Type B pancreatic cell (in vitro differentiated cells): ENCODE measurements around the gene ADAMTSL1. TPM values are rescaled to one million over a fixed set of nuclear protein-coding genes. Genes with fewer than 3 reads are reported as not detected.

Experiments used
- DNase-seq: peaks from one replicate; pipeline ENCODE4 v3.0.0; 2021; ENCODE audit warnings: mixed read lengths; ENCODE audit not compliant: unreplicated experiment; ENCODE audit errors: extremely low spot score
- H3K27ac Mint-ChIP-seq: 2 replicates; pipeline ENCODE4 v1.8.0; 2021; ENCODE audit warnings: mild to moderate bottlenecking, mixed read lengths
- H3K27me3 Mint-ChIP-seq: 2 replicates; pipeline ENCODE4 v1.8.0; 2021; ENCODE audit warnings: mixed read lengths
- H3K36me3 Mint-ChIP-seq: 2 replicates; pipeline ENCODE4 v1.8.0; 2021; ENCODE audit warnings: mixed read lengths
- H3K4me1 Mint-ChIP-seq: one replicate; pipeline ENCODE4 v1.8.0; 2021; ENCODE audit warnings: mixed read lengths; ENCODE audit not compliant: unreplicated experiment
- H3K4me3 Mint-ChIP-seq: 2 replicates; pipeline ENCODE4 v1.8.0; 2021; ENCODE audit warnings: mild to moderate bottlenecking, mixed read lengths
- H3K9me3 Mint-ChIP-seq: 2 replicates; pipeline ENCODE4 v1.8.0; 2021; ENCODE audit warnings: mixed read lengths
- total RNA-seq: library from RNA; stranded (reverse); gene quantifications from 2 replicates; pipeline ENCODE4 v1.2.1, GENCODE V29; 2021; ENCODE audit warnings: low replicate concordance
- TF ChIP-seq, protein P1 (sequence below): fragments of 200-600 bp; sonication (generic); conservative IDR thresholded peaks from 2 replicates; pipeline ENCODE4 v1.5.0; 2021; ENCODE audit warnings: antibody characterized with exemption, mild to moderate bottlenecking

Gene ADAMTSL1
- total RNA-seq, 1 donor from 2014 or later: 28.6 TPM

DNA sequence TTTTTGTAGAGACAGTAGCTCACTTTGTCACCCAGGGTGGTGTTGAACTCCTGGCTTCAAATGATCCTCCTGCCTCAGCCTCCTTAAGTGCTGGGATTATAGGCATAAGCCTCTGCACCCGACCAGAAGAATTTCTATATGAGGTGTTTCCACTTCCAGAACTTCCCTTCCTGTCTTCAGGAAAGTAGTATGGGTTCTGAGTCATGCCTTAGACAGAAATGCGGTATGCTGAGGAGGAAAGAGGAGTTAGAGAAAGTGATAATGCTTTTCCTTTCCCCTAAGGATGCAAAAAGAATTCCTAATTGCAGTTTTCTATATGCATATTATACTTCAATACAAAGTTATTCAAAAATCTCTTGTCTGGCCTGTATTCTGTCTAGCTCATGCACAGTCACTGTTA, 16.4 kb upstream of the ADAMTSL1 start:
- H3K4me3 Mint-ChIP-seq: no peak overlapping the region
- peaks cover 3% of the 10 kb centered on the region for H3K4me1 Mint-ChIP-seq
- H3K27ac Mint-ChIP-seq: no peak overlapping the region
- TF ChIP-seq, protein P1, sequence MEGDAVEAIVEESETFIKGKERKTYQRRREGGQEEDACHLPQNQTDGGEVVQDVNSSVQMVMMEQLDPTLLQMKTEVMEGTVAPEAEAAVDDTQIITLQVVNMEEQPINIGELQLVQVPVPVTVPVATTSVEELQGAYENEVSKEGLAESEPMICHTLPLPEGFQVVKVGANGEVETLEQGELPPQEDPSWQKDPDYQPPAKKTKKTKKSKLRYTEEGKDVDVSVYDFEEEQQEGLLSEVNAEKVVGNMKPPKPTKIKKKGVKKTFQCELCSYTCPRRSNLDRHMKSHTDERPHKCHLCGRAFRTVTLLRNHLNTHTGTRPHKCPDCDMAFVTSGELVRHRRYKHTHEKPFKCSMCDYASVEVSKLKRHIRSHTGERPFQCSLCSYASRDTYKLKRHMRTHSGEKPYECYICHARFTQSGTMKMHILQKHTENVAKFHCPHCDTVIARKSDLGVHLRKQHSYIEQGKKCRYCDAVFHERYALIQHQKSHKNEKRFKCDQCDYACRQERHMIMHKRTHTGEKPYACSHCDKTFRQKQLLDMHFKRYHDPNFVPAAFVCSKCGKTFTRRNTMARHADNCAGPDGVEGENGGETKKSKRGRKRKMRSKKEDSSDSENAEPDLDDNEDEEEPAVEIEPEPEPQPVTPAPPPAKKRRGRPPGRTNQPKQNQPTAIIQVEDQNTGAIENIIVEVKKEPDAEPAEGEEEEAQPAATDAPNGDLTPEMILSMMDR: no peak
- H3K9me3 Mint-ChIP-seq: no peaks in the 10 kb centered on the region
- DNase-seq: no peak
- H3K36me3 Mint-ChIP-seq: no peaks in the 10 kb centered on the region
- H3K27me3 Mint-ChIP-seq: no peaks in the 10 kb centered on the region

DNA sequence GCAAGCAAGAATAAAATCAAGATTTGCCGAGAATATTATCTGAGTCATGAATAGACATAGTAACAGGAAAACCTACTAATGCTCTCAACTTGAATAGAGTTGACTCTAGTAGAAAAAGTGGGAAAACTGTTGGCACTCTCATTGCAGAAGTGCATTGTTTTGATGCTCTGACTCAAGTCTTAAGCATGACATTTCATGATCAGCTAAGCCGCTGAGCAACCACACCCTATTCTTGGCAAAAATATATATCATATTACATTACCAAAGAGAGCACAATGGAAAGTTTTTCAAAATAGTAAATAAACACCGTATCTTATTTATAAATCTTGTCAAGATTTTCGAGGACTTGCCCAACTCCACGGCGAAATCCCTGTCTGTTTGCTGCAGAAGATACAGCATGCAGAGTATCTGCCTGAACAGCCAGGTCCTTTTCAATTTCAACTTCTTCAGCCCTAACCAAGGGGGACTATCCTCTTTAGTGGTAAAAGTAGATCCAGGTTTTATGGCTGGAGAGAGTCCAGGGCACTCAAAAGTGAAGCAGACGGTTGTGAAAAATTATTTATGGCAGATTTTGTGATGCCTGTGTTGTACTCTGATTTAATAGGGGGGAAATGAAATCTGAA, 13.9 kb upstream of the ADAMTSL1 start:
- Mint-ChIP-seq H3K4me3 (no peak overlapping the region), H3K9me3 (no peaks in the 10 kb centered on the region), H3K27me3 (no peaks in the 10 kb centered on the region), H3K27ac (no peak overlapping the region), H3K36me3 (no peaks in the 10 kb centered on the region), H3K4me1 (peaks cover 3% of the 10 kb centered on the region)
- DNase-seq: no peak
- TF ChIP-seq, protein P1: no peak

DNA sequence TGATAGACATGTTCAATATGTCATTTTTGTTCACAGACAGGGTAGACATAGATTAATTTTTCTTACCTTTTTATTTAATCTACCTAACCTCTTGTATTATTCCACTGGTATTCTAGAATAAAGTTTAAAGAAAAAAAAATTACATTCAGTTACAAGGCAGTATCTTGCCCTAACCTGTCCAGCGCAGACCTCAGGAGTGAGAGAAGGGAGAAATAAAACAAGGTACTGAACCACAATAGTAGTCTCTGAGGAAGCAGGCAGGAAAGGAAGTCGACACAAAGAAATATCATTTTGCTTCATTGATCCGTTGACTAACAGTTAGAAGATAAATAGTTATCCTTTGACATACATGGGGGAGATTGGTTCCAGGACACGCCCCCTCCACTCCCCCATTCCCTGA, 12.5 kb upstream of the ADAMTSL1 start:
- no peaks in the 10 kb centered on the region for H3K9me3 Mint-ChIP-seq
- DNase-seq: no peak
- H3K27ac Mint-ChIP-seq: no peak overlapping the region
- no peaks in the 10 kb centered on the region for H3K27me3 Mint-ChIP-seq
- H3K4me1 Mint-ChIP-seq: peaks cover 3% of the 10 kb centered on the region
- TF ChIP-seq, protein P1: no peak
- H3K36me3 Mint-ChIP-seq: no peaks in the 10 kb centered on the region
- no peak overlapping the region for H3K4me3 Mint-ChIP-seq

DNA sequence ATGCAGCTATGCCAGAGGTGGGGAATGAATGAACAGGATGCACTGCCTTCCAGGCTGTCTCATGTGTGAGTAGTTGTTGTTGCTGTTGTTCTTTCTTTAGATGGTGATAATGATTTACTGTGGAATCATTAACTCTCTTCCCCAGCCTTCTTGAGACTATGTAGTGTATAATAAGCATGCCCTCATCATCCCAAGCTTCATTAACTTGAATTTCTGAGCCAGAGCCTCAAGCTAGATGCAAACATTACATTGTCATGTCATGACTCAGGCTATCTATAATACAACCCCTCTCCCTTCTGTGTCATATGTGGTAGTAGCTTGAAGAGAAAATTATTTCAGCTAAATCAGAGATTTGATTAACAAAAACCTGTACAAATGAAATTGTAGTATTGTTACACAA, 10.0 kb upstream of the ADAMTSL1 start:
- Mint-ChIP-seq H3K27me3 (no peaks in the 10 kb centered on the region), H3K9me3 (no peaks in the 10 kb centered on the region), H3K4me1 (peaks cover 3% of the 10 kb centered on the region), H3K27ac (no peak overlapping the region), H3K4me3 (no peak overlapping the region), H3K36me3 (no peaks in the 10 kb centered on the region)
- TF ChIP-seq, protein P1: no peak
- no peak for DNase-seq

DNA sequence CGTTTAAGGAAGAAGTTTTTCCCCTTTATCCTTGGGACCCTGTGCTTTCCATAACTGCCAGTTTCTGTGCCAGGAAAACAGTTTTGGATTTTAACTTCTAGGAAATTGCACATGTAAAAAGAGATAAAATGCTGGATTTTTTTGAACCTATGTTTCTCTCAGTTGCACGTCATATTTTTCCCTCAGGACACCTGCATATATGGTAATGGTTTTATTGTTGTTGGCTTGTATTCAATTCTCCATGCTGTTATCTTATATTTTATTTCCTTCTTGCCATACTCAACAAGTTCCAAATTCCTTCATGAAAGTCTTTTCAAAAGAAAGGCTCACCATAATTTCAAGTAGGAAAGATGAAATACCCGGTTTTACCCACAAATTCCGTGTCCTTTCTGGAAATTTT, 7.9 kb upstream of the ADAMTSL1 start:
- Mint-ChIP-seq H3K27ac (no peak overlapping the region), H3K4me1 (no peaks in the 10 kb centered on the region), H3K36me3 (no peaks in the 10 kb centered on the region), H3K27me3 (no peaks in the 10 kb centered on the region), H3K4me3 (no peak overlapping the region), H3K9me3 (no peaks in the 10 kb centered on the region)
- DNase-seq: no peak
- TF ChIP-seq, protein P1: no peak

DNA sequence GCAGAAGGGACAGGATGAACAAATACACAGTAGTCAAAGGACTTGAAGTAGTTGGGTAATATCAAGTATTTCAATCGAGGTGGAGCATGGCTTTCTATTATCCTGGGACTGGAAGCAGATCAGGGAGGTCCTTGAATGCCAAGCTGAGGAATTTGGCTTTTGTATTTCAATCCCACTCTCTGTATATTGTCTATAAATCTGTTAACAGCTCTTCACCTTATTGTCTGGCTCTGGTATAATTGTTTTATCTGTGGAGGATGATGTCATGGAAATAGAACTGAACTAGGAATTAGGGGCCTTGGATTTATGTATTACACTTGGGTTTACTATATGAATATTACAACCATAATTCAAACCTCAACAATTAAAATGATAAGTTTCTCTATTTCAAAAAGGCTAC, 6.3 kb upstream of the ADAMTSL1 start:
- no peaks in the 10 kb centered on the region for H3K27me3 Mint-ChIP-seq
- TF ChIP-seq, protein P1: no peak
- no peak overlapping the region for H3K4me3 Mint-ChIP-seq

More for the DNA sequence above, 6.3 kb upstream of the ADAMTSL1 start:
- DNase-seq: no peak
- Mint-ChIP-seq H3K9me3 (no peaks in the 10 kb centered on the region), H3K27ac (no peak overlapping the region), H3K4me1 (peaks cover 4% of the 10 kb centered on the region), H3K36me3 (no peaks in the 10 kb centered on the region)
